GM19043 (cell line): ENCODE data around the gene OR10H4.
"Not testable (repeated sequence)": the region's sequence is repeated elsewhere in the genome, so short reads cannot be mapped to it uniquely, and the experiment has no call there.

Experiments used
- ATAC-seq: cut with Tn5 transposase; IDR thresholded peaks from one replicate; pipeline ENCODE4 v1.9.1; 2021; ENCODE audit warnings: low read depth; ENCODE audit not compliant: unreplicated experiment

OR10H4 gene, protein sequence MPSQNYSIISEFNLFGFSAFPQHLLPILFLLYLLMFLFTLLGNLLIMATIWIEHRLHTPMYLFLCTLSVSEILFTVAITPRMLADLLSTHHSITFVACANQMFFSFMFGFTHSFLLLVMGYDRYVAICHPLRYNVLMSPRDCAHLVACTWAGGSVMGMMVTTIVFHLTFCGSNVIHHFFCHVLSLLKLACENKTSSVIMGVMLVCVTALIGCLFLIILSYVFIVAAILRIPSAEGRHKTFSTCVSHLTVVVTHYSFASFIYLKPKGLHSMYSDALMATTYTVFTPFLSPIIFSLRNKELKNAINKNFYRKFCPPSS

GRCh38 chr19:15948223-15949058, at the start of gene OR10H4:
OR10H4 (plus strand) TSS chr19:15949008; CDS start chr19:15949008, 0 bp downstream.
- ATAC-seq: no peak

DNA sequence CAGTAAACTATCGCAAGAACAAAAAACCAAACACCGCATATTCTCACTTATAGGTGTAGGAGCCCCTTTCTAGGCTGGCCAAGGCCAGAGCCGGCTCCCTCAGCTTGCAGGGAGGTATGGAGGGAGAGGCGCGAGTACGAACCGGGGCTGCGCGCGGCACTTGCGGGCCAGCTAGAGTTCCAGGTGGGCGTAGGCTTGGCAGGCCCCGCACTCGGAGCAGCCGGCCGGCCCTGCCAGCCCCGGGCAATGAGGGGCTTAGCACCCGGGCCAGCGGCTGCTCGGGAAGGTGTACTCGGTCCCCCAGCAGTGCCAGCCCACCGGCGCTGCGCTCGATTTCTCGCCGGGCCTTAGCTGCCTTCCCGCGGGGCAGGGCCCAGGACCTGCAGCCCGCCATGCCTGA, 49.2 kb upstream of the OR10H4 start:
- ATAC-seq: not testable (repeated sequence)

- ATAC-seq: not testable (repeated sequence)
These were observed 48.8 kb upstream of the OR10H4 start for GRCh38 chr19:15900032-15900431.

DNA sequence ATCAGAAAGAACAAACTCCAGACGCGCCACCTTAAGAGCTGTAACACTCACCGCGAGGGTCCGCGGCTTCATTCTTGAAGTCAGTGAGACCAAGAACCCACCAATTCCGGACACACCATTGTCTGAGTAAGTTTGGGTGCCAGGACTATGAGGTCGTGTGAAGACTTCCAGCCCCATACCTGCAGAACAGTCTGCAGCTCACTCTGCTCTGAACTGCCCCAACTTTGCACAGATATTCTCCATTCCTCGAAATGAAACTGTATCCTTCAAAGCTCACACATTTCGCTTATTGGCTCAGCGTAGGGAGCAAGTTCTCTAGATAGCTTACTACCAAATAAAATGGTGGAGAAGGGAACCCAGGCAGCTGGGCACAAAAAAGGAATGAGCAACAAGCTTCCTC, 48.3 kb upstream of the OR10H4 start:
- ATAC-seq: no peak

DNA sequence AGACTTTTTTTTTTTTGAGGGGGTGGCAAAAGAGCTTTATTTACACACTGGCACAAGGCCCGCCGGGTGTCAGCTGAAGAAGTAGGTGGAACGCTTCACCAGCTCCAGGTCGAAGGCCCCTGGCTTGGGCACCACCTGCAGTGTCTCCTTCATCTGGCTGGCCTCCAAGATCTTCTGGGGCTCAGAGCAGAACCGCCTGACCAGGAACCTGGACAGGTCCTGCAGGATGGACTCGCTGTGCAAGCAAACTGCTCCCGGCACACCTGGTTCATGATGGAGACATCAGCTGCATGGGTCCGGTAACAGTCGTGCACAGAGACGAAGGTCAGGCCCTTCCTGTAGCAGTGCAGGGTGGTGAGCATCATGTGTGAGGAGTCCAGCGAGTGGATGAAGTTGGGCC, 46.6 kb upstream of the OR10H4 start:
- no peak for ATAC-seq

- ATAC-seq: not testable (repeated sequence)
These were observed 45.9 kb upstream of the OR10H4 start for GRCh38 chr19:15902898-15903297.

GRCh38 chr19:15905026-15905425, 43.8 kb upstream of the OR10H4 start:
- ATAC-seq: no peak

- ATAC-seq: no peak
These were observed 37.1 kb upstream of the OR10H4 start for GRCh38 chr19:15911599-15912235.

DNA sequence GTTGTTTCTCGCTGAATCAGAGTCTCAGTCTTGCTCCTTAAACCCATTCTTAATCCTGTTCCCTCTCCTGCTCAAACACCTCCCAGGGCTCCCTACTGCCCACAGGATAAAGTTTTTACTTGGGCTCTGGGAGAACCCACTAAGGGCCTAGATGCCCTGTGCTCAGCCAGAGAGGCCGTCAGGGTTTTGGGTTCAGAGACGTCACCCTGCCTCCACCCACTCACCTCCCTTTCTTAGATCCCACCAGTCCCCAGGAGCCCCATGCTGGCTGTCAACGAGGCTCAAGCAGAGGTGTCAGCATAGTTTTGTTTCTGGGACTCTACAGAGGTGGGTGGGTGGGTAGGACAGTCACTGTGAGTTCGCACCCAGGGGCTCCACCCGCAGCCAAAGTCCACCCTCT, 35.4 kb upstream of the OR10H4 start:
- no peak for ATAC-seq

- ATAC-seq: no peak
These were observed 35.0 kb upstream of the OR10H4 start for GRCh38 chr19:15913830-15914229.

DNA sequence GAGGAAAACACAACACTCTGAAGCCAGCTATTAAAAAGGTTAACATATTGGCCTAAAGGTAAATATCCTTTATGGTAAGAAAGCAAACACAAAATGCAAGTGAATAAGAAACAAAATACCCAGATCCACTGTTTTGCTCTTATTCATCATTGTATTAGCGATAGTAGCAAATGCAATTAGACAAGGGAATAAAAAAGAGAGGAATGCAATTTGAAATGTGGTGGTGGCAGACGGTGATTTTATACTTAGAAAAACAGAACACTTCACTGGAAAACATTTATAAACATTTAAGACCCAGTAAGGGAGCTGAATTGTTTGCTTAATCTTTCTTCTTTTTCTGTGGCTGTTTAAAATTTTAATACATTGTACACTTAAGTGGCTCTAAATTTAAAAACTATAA, 33.7 kb upstream of the OR10H4 start:
- ATAC-seq: no peak

- ATAC-seq: no peak
These were observed 29.6 kb upstream of the OR10H4 start for GRCh38 chr19:15919243-15919642.

GRCh38 chr19:15922021-15922420, 26.8 kb upstream of the OR10H4 start:
- ATAC-seq: no peak

- no peak for ATAC-seq
These were observed 25.1 kb upstream of the OR10H4 start for GRCh38 chr19:15923702-15924101.

GRCh38 chr19:15926484-15926883, 22.3 kb upstream of the OR10H4 start:
- no peak for ATAC-seq

- ATAC-seq: no peak
These were observed 20.5 kb upstream of the OR10H4 start for GRCh38 chr19:15928321-15928720.

DNA sequence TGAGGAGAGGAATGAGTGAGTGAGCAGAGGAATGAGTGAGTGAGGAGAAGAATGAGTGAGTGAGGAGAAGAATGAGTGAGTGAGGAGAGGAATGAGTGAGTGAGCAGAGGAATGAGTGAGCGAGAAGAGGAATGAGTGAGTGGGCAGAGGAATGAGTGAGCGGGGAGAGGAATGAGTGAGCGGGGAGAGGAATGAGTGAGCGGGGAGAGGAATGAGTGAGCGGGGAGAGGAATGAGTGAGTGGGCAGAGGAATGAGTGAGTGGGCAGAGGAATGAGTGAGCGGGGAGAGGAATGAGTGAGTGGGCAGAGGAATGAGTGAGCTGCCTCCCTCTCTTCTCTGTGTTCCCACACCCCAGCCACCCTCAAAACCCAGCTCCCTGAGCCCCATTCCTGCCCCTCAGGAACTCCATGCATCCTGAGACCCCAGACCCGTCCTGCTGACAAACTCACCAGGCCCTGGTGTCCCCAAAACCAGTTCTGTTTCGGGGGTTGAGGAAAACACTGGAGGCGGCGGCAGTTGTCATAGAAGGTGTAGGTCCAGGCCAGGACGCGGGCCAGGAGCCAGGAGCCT, 15.0 kb upstream of the OR10H4 start:
- ATAC-seq: not testable (repeated sequence)

DNA sequence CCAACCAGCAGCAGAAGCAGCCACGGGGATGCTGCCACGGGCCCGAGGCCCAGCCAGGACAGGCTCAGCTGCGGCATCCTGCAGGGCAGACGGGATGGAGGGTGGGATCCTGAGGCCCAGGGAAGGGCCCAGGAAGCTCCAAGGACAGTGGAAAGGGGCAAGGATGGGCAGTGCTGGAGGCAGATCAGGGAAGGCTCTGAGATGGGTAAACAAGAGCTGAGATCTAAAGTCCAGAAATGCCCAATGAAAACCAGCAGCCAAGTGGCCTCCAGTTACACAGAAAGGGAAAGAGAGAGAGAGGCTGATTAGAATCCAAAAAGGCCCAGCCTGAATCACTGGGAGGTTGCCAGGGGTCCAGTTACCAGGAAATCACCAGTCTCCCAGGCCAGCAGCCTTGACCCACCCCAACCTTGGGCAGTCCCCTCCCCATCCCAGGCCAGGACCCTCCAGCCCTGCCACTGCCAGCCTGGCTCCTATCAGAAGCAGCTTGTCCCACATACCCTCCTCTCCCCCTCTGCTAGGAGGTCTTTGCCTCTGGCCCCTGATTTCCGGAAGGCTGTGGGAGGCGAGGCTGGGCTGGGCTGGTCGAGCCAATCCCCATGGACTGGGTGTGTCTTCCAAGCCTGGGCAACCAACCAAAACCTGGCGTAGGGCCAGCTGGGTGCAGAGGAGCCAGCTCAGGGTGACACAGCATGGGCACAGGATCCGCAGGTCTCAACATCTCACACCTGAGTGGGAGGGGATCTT, 14.3 kb upstream of the OR10H4 start, which contains the start of gene CYP4F11:
Gene CYP4F11 (minus strand): TSS at position 198 of the 747 bp plus-strand sequence. CDS start 121 bp downstream, at position 77.
- ATAC-seq: no peak

- no peak for ATAC-seq
These were observed 13.6 kb upstream of the OR10H4 start for GRCh38 chr19:15935167-15935702.

GRCh38 chr19:15936173-15936572, 12.6 kb upstream of the OR10H4 start:
- ATAC-seq: no peak
